T47D (cell line): Measurements from ENCODE around the gene ATP5PO.

Experiments
- DNase-seq, 2 experiments: peaks; one replicate each; pipeline versions ENCODE4 v3.0.0 to v3.0.0-alpha.2; 2011 to 2012; ENCODE audit warnings: low read depth in 1 of 2, low spot score in 1 of 2
- JUND ChIP-seq: IDR thresholded peaks from 2 replicates; pipeline ENCODE4 v1.6.1; 2012; ENCODE audit warnings: low read depth
- in situ Hi-C: cut with HindIII; loops from 2 replicates; pipeline ENCODE4 v1.10.0; 2016; ENCODE audit warnings: low sequenced_read_pairs, low pct_unique_long_range_greater_than_20kb

ATP5PO gene

DNA sequence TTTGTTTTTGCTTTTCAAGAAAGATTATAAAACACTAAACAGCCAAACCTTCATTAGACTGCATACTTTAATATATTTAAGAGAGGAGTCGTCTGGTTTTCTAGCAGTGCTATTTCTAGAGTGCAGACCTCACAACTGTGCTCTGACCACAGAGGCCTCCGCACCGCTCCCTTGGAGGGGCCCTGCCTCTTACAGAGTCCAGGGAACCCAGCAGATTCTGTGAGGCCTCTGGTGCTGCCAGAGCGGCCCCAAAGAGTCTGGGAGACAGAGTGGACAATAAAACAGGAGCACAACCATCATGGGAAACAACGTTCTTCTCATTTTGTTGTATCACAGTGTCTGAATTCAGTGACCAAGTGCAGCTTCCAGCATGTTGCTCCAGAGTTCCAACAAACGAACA lies 5.8 kb downstream of the ATP5PO start:
- no peak for TF ChIP-seq JUND
- DNase-seq, result no peak
- in situ Hi-C loops, result no loop called here

DNA sequence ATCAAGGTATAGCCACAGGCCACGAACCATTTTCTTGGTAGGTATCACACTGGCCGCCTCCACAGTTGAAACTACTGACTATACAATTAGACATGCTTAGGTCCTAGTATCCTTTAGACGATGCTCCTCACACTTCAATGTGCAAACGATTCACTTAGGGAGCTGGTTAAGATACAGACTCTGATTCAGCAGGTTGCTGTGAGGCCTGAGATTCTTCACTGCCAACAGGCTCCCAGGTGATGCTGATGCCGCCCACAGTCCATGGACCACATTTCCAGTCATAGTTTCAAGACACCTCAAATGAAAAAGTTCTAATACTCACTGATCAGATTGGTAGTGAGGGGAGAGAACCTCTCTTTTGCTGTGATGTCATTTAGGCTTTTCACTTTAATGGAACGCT lies 6.8 kb downstream of the ATP5PO start:
- TF ChIP-seq JUND, result no peak
- no peak for DNase-seq
- in situ Hi-C loops, result no loop called here

DNA sequence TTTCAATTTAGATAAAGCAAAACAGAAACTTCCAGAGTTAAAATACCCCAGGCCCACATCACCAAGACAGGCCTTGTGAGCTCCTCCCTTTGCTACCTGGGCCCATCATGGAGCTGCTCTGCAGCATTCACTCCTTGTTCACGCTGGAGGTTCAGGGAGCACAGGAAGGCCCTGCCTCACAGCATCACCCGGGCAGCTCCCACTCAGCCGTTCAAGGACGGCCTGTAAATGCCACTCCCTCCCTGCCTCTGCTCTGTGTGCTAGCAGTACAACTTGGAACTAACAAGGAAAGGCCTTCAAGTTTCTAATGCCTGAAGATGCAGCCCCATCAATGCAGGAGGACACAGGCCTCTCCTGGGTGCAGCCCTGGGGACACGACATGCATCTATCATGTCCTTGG lies 11.6 kb downstream of the ATP5PO start:
- DNase-seq, result no peak
- no peak for TF ChIP-seq JUND
- in situ Hi-C loops, result no loop called here

DNA sequence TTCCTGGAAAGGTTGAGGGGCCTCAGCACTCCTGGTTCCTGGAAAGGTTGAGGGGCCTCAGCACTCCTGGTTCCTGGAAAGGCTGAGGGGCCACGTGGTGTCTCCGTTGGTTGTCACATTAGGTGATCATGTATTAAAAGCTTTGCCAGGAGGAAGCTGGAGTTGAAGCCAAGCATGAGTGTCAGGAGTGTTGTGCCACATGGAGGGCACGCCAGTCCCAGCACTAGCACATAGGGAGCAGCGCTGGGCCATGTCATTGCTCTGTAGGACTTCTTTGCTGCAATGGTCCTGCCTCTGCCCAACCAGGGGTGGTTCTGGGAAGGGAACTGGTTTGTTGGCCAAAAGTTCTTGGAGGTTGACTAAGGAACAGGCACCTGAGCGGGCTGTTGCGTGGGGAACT lies 13.3 kb downstream of the ATP5PO start:
- peak in 1 of 2 experiments; percentile 19 for DNase-seq
- TF ChIP-seq JUND, result no peak
- in situ Hi-C loops, result no loop called here

DNA sequence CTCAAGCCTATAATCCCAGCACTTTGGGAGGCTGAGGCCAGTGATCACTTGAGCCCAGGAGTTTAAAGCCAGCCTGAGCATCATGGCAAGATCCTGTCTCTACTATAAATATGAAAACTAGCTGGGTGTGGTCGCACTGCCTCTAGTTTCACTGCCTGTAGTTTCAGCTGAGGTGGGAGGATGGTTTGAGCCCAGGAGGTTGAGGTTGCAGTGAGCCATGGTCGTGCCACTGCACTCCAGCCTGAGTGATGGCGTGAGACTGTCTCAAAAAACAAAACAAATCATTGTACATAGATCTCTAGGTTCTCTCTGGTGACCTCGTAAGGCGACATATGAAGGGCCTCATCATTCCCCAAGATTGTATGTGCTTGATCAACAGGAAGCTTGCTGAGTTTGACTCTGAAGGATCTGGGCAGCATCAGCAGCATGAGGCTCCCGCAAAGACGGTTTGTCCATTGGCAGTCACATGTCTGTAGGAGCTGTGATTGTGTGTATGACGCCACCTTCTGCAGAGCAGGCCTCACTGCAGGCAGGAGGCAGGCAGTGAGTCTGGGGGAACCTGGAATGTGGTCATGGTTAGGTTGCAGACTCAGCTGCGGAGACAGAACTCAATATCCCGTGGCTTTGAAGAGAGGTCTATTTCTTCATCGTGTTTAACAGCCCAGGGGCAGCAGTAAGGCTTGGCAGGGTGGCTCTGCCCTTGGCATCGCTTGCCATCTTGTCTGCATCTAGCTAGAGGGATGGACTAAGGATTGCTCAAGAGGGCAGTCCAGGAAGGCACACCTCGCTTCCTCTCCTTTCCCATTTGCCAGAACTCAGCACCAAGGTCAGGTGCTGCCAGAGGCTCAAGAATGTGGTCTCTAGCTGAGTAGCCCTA lies 14.0 kb downstream of the ATP5PO start:
- DNase-seq, result peak in 1 of 2 experiments; percentile 77
- no peak for TF ChIP-seq JUND
- in situ Hi-C loops, result no loop called here

DNA sequence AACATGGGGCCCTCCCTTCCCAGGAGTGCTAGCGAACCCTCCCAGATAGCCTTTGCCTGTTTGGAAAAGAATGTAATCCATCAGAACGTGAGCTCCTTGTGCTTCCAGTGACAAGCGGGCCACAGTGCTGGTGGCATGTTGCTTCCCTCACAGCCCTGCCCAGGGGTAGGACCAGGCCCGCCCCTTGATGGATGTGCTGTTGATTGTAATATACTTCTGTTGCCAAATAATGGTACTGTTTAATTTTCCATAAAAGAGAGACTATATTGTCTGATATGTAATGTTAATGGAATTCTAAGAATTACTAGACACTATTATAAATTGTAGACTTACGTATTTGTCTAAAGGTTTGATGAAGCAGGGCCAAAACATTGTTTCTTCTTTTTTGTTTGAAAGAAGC lies 16.4 kb downstream of the ATP5PO start:
- no peak for DNase-seq
- TF ChIP-seq JUND, result no peak
- in situ Hi-C loops, result no loop called here

DNA sequence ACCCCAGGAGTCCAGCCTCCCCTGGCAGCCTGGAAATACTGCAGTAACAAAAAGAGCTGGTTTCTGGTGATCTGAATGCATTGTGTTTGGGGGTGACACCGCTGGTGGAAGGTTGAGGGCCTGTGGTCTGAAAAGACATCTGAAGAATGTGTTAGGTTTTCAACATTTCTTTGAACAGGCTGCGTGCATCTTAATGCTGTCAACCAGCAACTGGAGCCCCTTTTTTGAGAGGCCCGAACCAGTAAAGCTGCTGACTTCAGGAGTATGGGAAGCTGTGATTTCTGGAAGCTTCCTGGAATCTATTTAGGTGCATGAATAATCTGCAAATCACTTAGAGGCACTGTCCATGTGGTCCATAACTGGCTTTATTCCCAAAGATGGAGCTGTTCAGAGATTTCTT lies 17.0 kb downstream of the ATP5PO start:
- in situ Hi-C loops, result no loop called here
- TF ChIP-seq JUND, result no peak
- DNase-seq, result no peak

DNA sequence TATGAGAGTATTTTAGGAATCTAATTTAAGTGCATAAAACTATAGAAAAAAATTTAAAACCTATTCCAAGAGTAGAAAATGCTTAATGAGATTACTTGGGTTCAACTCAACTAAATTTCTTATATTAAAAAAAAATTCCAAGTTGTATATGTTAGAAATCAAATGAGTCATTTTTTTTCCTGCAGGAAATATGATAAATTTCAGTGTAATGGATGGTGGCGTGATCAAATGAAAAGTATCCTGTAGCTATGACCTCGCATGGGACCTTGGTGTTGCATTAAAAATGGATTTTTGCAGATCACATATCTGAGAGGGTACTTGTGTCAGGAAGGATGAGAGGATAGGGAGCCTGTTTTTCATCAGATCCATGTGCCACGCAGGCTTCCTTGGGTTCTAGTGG lies 17.9 kb downstream of the ATP5PO start:
- in situ Hi-C loops, result no loop called here
- no peak for DNase-seq
- no peak for TF ChIP-seq JUND

DNA sequence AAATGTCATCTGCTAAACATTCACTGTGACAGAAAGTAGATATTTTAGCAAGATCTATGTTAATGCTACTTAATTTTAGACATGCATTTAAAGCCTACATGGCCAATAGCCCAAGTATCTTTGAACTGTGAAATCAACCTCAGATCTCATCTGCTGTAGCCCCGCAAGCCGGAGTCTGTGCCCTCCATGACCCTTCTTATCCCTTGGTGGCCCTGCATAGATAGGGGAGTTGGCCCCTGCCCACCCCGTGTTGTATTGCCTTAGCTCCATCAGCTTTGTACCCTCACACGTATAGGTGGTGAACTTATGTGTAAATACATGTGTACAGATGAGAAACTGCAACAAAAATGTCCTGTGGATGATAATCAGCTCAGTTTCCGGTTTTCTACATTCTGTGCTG lies 18.5 kb downstream of the ATP5PO start:
- in situ Hi-C loops, result no loop called here
- DNase-seq, result no peak
- TF ChIP-seq JUND, result no peak

DNA sequence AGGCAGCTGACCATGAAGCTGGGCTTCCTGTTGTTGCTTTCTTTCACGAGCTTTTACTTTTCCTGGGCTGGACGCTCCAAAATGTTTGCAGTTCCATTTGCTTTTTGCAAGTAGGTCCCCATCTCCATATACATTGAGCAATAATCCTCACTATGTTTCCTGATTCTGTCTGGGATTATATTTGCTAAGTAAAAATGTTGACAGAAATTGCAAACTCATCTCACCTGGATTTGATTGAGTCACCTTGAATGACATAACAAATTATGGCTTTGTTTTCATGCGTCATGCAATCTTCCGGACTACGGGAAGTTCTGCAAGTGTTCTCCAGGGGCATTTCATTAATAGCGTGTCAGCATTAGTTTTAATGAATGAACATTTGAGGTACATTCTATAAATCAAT lies 18.9 kb downstream of the ATP5PO start:
- DNase-seq, result no peak
- in situ Hi-C loops, result no loop called here
- TF ChIP-seq JUND, result no peak

DNA sequence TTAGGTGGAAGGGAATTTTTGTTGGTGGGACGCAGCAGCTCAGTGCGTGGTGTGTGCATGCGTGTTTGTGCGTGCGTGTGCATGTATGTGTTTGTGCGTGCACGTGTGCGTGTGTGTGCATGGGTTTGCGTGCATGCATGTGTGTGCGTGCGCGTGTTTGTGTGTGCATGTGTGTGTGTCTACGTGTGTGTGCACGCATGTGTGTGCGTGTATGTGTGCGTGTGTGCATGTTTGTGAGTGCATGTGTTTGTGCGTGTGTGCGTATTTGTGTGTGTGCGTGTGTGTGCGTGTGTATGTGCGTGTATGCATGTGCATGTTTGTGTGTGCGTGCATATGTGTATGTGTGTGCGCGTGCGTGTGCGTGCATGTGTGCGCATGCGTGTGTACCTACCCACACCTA lies 20.2 kb downstream of the ATP5PO start:
- in situ Hi-C loops, result no loop called here
- TF ChIP-seq JUND, result no peak
- no peak for DNase-seq

DNA sequence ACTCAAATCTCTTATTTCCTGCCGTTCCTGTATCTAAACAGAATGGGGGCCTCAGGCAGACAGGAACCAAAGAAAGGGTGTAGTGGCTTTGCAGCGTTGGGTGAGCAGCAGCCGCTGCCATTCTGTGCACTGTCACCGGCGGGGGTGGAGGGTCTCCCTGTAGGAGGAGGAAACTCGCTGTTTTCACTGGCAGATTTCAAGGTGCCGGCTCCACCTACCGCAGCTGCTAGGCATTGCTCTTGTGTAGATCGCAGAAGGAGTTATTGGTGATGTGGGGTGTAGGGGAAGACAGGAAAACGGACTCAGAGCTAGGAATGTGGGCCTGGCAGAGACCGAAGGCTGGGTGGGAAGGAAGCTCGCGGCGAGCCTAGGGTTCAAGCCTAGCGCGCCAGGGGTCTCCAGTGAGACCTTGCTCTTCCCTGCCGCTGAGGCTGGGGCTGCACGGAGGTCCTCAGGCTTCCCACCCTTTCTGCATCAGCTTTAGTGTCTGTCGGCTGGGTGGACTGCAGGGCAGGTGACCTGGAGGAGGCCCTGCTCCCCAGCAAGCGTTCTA lies 20.8 kb downstream of the ATP5PO start:
- in situ Hi-C loops, result no loop called here
- peak; percentile 53 to 86 for DNase-seq
- TF ChIP-seq JUND, result no peak

DNA sequence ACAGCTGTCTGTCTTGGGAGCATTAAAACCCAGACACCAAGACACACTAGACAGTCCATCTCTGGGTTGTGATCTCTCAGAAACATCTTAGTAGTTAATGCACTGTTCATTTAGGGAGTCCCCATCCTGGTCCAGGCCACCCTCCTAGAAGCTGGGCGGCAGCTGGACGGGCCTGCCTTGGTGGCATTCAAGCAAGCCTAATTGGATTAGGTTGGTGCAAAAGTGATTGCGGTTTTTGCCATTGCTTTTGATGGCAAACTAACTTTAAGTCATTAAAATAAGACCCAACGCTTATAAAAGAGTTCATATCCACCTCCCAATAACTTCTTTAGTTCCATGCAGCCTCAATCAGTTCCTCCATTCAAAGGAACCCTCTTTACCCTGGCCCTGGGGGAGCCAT lies 21.7 kb downstream of the ATP5PO start:
- in situ Hi-C loops, result no loop called here
- TF ChIP-seq JUND, result no peak
- DNase-seq, result no peak

DNA sequence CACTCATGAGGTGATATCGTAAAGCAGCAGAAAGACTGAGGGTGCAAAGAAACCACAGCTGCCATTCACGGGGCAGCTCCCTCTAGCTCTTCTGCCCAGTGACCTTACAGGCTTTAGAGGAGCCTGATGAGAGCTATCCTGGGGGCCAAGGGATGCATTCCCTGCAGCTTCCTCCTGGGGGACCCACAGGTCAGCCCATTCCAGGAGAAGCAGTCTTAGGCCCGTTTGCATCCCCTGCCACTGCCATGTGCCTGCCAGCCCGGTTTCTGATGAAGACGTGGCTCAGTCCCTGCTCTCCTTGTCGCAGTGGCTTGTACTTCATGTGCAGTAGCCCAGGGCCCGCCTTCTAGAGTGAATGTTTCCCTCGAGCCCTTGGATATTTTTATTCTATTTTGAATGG lies 22.8 kb downstream of the ATP5PO start:
- DNase-seq, result no peak
- in situ Hi-C loops, result no loop called here
- TF ChIP-seq JUND, result no peak
